C4-2B (cell line): Measurements from ENCODE around the gene C11orf98.

Experiments
- CTCF ChIP-seq: fragments of 450-650 bp; conservative IDR thresholded peaks from 2 replicates; pipeline ENCODE4 v1.5.1; 2017; ENCODE audit warnings: mild to moderate bottlenecking
- ZFX ChIP-seq: fragments of 450-650 bp; IDR thresholded peaks from 2 replicates; pipeline ENCODE4 v1.6.1; 2017

DNA sequence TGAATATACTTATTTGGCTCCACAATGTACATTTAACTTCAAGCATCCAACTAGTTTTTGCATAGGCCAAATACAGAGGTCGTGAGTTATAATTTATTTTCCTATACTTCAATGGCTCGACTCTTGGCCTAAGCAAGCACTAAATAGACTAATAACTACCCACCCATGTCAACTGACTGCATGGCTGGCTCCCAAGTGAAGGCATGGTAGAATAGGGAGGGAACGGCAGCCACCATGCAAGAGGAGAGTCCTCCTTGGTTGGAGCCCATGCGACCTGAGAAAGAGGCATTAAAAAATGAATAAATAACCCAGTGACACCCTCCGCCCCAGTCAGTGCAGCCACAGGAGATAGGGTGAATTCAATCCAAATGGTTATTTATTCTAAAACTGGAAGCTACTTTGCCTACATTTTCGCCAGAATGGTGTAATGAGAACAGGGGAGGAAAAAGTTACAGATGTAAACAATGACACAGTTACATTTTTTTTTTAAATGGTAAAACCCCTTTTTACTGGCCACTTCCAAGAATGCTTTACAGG is 47.3 kb upstream of the C11orf98 start:
- TF ChIP-seq CTCF (no peak), ZFX (no peak)
